Measurements from ENCODE around the gene ZNF701.
"Not testable (repeated sequence)": the region's sequence is repeated elsewhere in the genome, so short reads cannot be mapped to it uniquely, and the experiment has no call there.

DNA sequence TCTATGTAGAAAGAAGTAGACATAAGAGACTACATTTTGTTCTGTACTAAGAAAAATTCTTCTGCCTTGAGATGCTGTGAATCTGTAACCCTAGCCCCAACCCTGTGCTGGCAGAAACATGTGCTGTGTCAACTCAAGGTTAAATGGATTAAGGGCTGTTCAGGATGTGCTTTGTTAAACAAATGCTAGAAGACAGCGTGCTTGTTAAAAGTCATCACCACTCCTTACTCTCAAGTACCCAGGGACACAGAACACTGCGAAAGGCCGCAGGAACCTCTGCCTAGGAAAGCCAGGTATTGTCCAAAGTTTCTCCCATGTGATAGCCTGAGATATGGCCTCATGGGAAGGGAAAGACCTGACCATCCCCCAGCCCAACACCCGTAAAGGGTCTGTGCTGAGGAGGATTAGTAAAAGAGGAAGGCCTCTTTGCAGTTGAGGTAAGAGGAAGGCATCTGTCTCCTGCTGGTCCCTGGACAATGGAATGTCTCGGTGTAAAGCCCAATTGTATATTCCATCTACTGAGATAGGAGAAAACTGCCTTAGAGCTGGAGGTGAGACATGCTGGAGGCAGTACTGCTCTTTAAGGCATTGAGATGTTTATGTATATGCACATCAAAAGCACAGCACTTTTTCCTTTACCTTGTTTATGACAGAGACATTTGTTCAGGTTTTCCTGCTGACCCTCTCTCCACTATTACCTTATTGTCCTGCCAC is 11.2 kb upstream of the ZNF701 start:
- TF ChIP-seq, protein P1, sequence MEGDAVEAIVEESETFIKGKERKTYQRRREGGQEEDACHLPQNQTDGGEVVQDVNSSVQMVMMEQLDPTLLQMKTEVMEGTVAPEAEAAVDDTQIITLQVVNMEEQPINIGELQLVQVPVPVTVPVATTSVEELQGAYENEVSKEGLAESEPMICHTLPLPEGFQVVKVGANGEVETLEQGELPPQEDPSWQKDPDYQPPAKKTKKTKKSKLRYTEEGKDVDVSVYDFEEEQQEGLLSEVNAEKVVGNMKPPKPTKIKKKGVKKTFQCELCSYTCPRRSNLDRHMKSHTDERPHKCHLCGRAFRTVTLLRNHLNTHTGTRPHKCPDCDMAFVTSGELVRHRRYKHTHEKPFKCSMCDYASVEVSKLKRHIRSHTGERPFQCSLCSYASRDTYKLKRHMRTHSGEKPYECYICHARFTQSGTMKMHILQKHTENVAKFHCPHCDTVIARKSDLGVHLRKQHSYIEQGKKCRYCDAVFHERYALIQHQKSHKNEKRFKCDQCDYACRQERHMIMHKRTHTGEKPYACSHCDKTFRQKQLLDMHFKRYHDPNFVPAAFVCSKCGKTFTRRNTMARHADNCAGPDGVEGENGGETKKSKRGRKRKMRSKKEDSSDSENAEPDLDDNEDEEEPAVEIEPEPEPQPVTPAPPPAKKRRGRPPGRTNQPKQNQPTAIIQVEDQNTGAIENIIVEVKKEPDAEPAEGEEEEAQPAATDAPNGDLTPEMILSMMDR (IDR thresholded peaks at IDR 0.05) = not testable (repeated sequence)
- not testable (repeated sequence) for TF ChIP-seq POLR2A (IDR thresholded peaks at IDR 0.05)
